ENCODE data around the gene LINGO3.
"Not testable (repeated sequence)": the region's sequence is repeated elsewhere in the genome, so short reads cannot be mapped to it uniquely, and the experiment has no call there.

Gene LINGO3

GRCh38 chr19:2282062-2282861 lies 25.7 kb downstream of the LINGO3 start, which contains the start of gene PEAK3:
Gene PEAK3 (minus strand): TSS chr19:2282175. CDS start chr19:2280931, 1,244 bp downstream.
- DNase-seq (ENCODE audit: low read depth in 2 of 2), result no peak

- not testable (repeated sequence) for DNase-seq (ENCODE audit: low read depth in 2 of 2)
These were observed 26.5 kb downstream of the LINGO3 start for GRCh38 chr19:2281265-2282061.

GRCh38 chr19:2280633-2281264 lies 27.2 kb downstream of the LINGO3 start:
- no peak for DNase-seq (ENCODE audit: low read depth in 2 of 2)

GRCh38 chr19:2278459-2279158 lies 29.3 kb downstream of the LINGO3 start:
- DNase-seq (ENCODE audit: low read depth in 2 of 2), result no peak

GRCh38 chr19:2277138-2277537 lies 30.8 kb downstream of the LINGO3 start:
- no peak for DNase-seq (ENCODE audit: low read depth in 2 of 2)

- DNase-seq (ENCODE audit: low read depth in 2 of 2), result no peak
These were observed 31.4 kb downstream of the LINGO3 start for GRCh38 chr19:2276429-2276986.

GRCh38 chr19:2275588-2276428 lies 32.1 kb downstream of the LINGO3 start:
- DNase-seq (ENCODE audit: low read depth in 2 of 2), result no peak

GRCh38 chr19:2274931-2275535 lies 32.9 kb downstream of the LINGO3 start:
- DNase-seq (ENCODE audit: low read depth in 2 of 2), result no peak

GRCh38 chr19:2274185-2274711 lies 33.7 kb downstream of the LINGO3 start:
- DNase-seq (ENCODE audit: low read depth in 2 of 2), result no peak

GRCh38 chr19:2273356-2274184 lies 34.4 kb downstream of the LINGO3 start:
- peak in 1 of 2 donors; percentile 58 for DNase-seq (ENCODE audit: low read depth in 2 of 2)

GRCh38 chr19:2271234-2272103 lies 36.5 kb downstream of the LINGO3 start:
- no peak for DNase-seq (ENCODE audit: low read depth in 2 of 2)

- DNase-seq (ENCODE audit: low read depth in 2 of 2), result peak; percentile 37 to 59
These were observed 37.3 kb downstream of the LINGO3 start for GRCh38 chr19:2270423-2271233.

GRCh38 chr19:2270157-2270422 lies 37.9 kb downstream of the LINGO3 start:
- no peak for DNase-seq (ENCODE audit: low read depth in 2 of 2)

- DNase-seq (ENCODE audit: low read depth in 2 of 2), result peak; percentile 98 to 99
These were observed 38.5 kb downstream of the LINGO3 start for GRCh38 chr19:2269244-2270156.

GRCh38 chr19:2268861-2269243 lies 39.1 kb downstream of the LINGO3 start:
- DNase-seq (ENCODE audit: low read depth in 2 of 2), result no peak

- DNase-seq (ENCODE audit: low read depth in 2 of 2), result no peak
These were observed 39.5 kb downstream of the LINGO3 start for GRCh38 chr19:2268480-2268830.
